Measurements from ENCODE around the gene PTEN. TPM values are rescaled to one million over a fixed set of nuclear protein-coding genes. Genes with fewer than 3 reads are reported as not detected.

The PTEN gene
- 46.6 to 58.6 TPM (median 51.8 TPM) in 5 replicates for total RNA-seq (2022; extraction: Qiagen RNA extraction; ENCODE audit: low read depth)

DNA sequence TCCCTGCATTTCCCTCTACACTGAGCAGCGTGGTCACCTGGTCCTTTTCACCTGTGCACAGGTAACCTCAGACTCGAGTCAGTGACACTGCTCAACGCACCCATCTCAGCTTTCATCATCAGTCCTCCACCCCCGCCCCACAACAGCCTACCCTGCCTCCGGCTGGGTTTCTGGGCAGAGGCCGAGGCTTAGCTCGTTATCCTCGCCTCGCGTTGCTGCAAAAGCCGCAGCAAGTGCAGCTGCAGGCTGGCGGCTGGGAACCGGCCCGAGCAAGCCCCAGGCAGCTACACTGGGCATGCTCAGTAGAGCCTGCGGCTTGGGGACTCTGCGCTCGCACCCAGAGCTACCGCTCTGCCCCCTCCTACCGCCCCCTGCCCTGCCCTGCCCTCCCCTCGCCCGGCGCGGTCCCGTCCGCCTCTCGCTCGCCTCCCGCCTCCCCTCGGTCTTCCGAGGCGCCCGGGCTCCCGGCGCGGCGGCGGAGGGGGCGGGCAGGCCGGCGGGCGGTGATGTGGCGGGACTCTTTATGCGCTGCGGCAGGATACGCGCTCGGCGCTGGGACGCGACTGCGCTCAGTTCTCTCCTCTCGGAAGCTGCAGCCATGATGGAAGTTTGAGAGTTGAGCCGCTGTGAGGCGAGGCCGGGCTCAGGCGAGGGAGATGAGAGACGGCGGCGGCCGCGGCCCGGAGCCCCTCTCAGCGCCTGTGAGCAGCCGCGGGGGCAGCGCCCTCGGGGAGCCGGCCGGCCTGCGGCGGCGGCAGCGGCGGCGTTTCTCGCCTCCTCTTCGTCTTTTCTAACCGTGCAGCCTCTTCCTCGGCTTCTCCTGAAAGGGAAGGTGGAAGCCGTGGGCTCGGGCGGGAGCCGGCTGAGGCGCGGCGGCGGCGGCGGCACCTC is at the start of gene PTEN, which contains the start of gene KLLN:
PTEN (plus strand) TSS at position 573 of the 891 bp plus-strand sequence. CDS start 845 bp downstream, outside the sequence.
KLLN (minus strand) TSS at position 481 of the 891 bp plus-strand sequence. CDS start 1,046 bp downstream, outside the sequence.

GRCh38 chr10:87817609-87818504 is 45.6 kb upstream of the PTEN start, which contains the start of gene ATAD1:
ATAD1 (minus strand) TSS chr10:87818226; CDS start chr10:87814599, 3,627 bp downstream.

Other genes with a start within 250 kb of the PTEN start
- gene PAPSS2, start 203.7 kb upstream of the PTEN start, total RNA-seq (2022; extraction: Qiagen RNA extraction; ENCODE audit: low read depth): 24.4 to 31.0 TPM (median 28.1 TPM) in 5 replicates
- 43.7 to 57.0 TPM (median 51.6 TPM) in 5 replicates for gene ATAD1, start 45.4 kb upstream of the PTEN start, total RNA-seq (2022; extraction: Qiagen RNA extraction; ENCODE audit: low read depth)
- 0.52 to 0.66 TPM (median 0.64 TPM) in 5 replicates for gene KLLN, start 92 bp upstream of the PTEN start, total RNA-seq (2022; extraction: Qiagen RNA extraction; ENCODE audit: low read depth)